Activated CD8-positive, alpha-beta memory T cell treated with anti-CD3 and anti-CD28 coated beads for 48 hours (primary cell): ENCODE results near the gene SLC8B1.

ENCODE experiments used
- DNase-seq, 3 experiments: peaks; one replicate each; pipeline ENCODE4 v3.0.0-alpha.2; 2020; ENCODE audit warnings: low read depth in 2 of 3, low spot score in 2 of 3

Gene SLC8B1

GRCh38 chr12:113271853-113272561 is 62.9 kb downstream of the SLC8B1 start:
- no peak for DNase-seq

DNA sequence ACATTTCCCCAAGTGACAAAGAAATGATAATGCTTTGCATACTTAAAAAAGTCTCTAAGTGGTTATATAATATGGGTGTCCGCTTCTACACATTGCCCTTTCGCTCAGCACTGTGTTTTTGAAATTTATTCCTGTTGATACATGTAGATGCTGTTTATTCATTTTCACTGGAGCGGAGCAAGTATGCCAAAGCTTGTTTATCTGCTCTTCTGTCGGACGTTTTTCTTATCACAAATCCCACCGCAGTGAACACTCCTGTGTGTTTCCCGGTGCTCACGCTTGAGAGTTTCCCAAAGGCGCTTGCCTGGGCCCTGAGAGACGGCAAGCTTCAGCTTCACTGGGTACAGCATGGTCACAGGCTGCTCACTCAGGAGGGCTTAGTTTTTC is 63.5 kb downstream of the SLC8B1 start:
- no peak for DNase-seq

DNA sequence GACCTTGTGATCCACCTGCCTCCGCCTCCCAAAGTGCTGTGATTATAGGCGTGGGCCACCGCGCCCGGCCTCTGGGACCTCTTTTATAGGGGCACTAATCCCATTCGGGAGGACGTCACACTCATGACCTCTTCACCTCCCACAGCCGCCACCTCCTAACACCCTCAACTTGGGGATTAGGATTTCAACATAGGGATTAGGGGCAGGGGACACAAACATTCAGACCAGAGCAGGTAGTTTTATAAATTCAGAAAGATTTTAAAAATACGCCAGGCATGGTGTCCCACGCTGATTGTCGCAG is 64.2 kb downstream of the SLC8B1 start:
- no peak for DNase-seq

DNA sequence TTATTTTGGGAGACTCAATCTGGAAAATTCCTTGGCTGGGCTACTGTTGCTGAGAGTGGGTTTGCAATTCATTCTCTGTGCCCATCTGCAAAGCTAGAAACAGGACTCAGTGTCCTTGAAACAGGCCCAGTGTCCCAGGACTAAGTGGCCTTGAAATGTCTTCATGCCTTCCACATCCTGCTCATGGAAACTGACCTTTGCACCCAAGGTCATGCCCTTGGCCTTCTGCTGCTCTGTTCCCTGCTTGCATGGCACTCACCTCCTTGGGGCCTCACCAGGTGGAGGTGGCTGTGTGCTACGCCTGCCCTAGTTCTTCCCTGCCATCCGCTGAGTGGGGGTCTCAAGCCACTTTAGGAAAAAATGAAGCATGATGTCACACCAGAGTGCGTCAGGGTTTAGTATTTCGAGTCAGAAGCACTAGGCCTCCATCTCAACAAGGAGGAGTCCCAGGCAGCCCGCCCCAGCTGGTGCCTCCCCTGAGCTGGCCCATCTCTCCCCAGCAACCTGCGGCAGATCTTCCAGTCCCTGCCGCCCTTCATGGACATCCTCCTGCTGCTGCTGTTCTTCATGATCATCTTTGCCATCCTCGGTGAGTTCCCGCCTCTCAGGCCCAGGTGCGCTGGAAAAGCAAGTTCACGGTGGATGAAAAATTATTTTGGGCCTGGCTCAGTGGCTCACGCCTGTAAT is 65.5 kb downstream of the SLC8B1 start:
- no peak for DNase-seq

- DNase-seq = no peak
These were observed 66.3 kb downstream of the SLC8B1 start for GRCh38 chr12:113268621-113269020.

GRCh38 chr12:113268136-113268535 is 66.8 kb downstream of the SLC8B1 start:
- no peak for DNase-seq

DNA sequence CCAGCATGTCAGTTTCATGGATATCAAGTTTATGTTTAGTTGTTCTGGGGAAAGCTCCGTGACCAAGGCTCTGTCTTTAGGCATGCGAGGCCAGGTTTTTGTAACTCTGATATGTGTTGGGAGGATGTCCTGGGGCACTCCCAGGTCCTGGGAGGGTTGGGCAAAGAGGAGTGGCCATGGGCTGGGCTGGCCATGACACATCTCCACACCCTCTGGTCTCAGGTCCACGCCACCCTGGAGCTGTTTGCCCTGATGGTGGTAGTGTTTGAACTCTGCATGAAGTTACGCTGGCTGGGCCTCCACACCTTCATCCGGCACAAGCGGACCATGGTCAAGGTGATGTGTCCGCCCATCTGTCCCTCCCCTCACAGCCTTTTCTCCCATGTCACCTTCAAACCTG is 67.3 kb downstream of the SLC8B1 start:
- no peak for DNase-seq

- DNase-seq = no peak
These were observed 68.6 kb downstream of the SLC8B1 start for GRCh38 chr12:113266106-113266895.

- no peak for DNase-seq
These were observed 71.4 kb downstream of the SLC8B1 start for GRCh38 chr12:113263431-113263963.

DNA sequence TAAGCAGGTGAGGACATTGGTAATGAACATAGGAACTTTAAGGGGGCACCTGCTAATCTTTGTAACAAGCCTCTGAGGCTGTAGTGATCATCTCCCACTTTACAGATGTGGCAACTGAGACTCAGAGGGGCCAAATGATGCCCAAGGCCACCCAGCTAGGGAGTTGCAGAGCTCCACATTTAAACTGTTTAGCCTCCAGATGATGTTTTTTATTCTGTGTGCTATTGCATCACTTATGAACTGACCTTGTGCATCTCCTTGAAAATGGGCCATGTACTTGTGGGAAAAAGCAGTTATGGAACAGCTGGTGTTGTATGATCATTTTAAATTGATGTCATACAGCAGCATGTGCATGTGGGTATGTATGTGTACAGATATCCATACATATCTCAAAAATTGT is 72.2 kb downstream of the SLC8B1 start:
- no peak for DNase-seq

DNA sequence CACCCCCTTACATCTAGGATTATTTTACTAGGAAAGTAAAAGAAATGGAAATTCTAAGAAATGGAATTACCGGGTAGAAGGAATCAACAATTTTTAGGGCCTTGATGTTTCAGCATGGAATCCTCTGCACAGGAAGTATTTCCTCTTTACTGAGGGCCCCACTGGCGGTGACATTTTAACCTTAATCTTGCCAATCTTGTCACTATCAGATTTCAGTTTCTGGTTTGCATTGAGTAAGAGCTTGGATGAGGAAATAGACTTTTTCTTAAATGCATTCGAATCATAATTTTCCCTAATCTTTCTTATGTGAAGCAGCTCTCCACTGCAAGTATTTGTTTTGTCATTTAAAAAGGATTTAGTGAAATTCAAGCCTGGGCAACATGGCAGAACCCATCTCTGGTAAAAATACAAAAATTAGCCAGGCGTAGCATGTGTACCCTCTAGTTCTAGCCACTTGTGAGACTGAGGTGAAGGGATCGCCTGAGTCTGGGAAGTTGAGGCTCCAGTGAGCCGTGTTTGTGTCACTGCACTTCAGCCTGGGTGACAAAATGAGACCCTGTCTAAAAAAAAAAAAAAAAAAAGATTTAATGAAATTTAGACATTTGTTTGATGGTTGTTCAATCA is 73.0 kb downstream of the SLC8B1 start:
- no peak for DNase-seq

DNA sequence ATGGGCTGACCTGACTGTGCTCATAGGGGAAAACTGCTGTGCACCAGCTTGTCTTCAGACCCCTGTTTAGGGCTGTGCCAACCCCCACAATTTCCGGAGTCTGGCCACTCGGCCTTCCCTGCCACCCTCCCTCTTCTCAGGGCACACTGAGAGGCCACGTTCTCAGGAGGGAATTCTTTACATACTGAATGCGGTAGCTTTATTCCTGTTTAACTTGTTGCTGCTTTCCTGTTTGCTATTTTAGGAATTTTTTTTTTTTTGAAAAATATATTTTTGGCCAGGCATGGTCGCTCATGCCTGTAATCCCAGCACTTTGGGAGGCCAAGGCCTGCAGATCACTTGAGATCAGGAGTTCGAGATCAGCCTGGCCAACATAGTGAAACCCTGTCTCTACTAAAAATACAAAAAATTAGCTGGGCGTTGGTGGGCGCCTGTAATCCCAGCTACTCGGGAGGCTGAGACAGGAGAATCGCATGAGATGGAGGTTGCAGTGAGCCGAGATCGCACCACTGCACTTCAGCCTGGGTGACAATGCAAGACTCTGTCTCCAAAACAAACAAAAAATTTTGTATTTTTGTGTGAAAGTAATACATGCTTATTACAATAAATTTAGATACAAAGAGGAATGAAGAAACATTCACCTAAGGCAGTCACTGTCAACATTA is 74.1 kb downstream of the SLC8B1 start:
- DNase-seq = no peak

GRCh38 chr12:113260127-113260526 is 74.8 kb downstream of the SLC8B1 start:
- no peak for DNase-seq

GRCh38 chr12:113257564-113257963 is 77.3 kb downstream of the SLC8B1 start:
- DNase-seq = no peak

DNA sequence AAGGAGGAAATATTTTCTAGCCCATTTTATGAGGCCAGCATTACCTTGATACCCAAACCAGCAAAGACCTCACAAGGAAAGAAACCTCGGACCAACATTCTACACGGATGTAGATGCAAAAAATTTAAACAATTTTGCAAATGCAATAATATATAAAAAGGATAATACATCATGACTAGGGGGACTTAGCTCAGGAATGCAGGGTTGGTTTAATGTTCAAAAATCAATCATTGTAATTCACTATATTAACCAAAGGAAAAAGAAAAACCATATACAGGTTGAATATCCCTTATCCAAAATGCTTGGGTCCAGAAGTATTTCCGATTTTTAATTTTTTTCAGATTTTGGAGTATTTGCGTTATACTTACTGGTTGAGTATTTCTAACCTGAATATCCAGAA is 80.6 kb downstream of the SLC8B1 start:
- no peak for DNase-seq

- no peak for DNase-seq
These were observed 81.2 kb downstream of the SLC8B1 start for GRCh38 chr12:113253532-113254285.

DNA sequence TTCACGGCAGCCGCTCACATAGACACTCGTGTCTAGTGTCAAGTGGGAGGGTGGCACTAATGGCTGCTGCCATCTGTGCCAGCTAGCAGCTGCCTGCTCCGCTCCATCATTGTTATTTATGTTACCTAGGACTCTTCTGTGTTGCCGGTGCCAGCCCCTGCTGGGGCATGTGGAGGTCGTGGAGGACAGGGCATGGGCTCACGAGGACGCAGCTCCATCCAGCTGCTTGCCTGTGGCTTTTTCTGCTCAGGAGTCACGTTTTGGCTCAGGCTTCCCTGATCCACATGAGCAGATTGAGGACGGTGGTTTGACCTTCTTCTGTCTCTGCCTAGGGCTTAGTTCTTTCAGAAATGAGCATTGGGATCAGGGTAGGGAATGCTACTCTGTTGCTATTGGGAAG is 82.4 kb downstream of the SLC8B1 start:
- no peak for DNase-seq

- DNase-seq = no peak
These were observed 83.4 kb downstream of the SLC8B1 start for GRCh38 chr12:113251404-113252070.

DNA sequence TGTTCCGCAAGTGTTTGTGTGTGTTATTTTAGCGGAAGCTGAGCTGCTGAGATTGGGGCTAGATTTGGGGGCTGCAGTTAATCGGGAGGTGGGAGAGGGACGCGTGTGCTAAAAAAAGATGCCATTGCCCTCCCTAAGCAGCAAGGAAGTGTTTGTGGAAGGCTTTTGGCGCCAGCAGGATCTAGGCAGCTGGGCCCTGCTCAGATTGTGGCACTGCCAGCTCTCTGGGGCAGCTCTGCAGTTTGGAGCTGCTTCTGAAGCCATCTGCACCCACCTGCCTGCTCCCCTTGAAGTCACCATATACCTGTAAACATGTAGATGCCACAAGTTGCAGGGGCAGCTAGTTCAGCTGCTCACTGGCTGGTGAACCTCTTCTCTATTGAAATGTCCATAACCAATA is 84.9 kb downstream of the SLC8B1 start:
- no peak for DNase-seq

DNA sequence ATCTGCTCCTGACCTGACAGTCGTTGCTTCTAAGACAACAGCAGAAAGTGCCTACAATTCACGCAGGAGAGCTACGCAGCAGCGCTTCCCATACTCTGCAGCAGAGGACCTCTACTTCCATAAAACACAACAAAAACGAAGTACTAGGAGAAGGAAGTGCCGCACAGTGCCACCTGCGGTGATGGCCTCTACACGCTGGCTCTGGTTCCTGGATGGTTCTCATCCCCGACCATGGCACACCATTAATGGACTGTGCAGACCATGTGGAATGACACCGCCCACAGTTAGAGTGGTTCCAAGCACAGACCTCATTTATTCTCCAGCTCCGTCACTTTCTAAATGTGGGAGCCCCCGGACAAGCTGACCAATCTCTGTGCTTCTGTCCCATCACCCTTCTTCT is 85.4 kb downstream of the SLC8B1 start:
- DNase-seq = no peak
